NOMO-1 treated with dmso at 0.1 percent for 144 hours (cell line): Measurements from ENCODE around the gene SYT12.
"Not testable (repeated sequence)": the region's sequence is repeated elsewhere in the genome, so short reads cannot be mapped to it uniquely, and the experiment has no call there.

Experiments used
- DNase-seq: peaks from one replicate; lab custom pipeline; 2025; ENCODE audit not compliant: unreplicated experiment; lab: John Stamatoyannopoulos, UW

SYT12 gene

GRCh38 chr11:67022961-67023956, at the start of gene SYT12:
Gene SYT12, plus strand, starts transcription at chr11:67023134. Its CDS starts 7,011 bp downstream, at chr11:67030145.
- DNase-seq, result no peak

- peak; percentile 31 for DNase-seq
These were observed 48.9 kb upstream of the SYT12 start for GRCh38 chr11:66973956-66974580.

GRCh38 chr11:66974724-66975404, 48.1 kb upstream of the SYT12 start, which contains the start of gene C11orf86:
Gene C11orf86, plus strand, starts transcription at chr11:66975304. Its CDS starts 59 bp downstream, at chr11:66975363.
- no peak for DNase-seq

- DNase-seq, result no peak
These were observed 47.4 kb upstream of the SYT12 start for GRCh38 chr11:66975405-66976027.

- no peak for DNase-seq
These were observed 46.9 kb upstream of the SYT12 start for GRCh38 chr11:66976028-66976467.

- no peak for DNase-seq
These were observed 46.0 kb upstream of the SYT12 start for GRCh38 chr11:66976925-66977324.

GRCh38 chr11:66978229-66978628, 44.7 kb upstream of the SYT12 start:
- no peak for DNase-seq

- no peak for DNase-seq
These were observed 44.2 kb upstream of the SYT12 start for GRCh38 chr11:66978717-66979116.

- DNase-seq, result no peak
These were observed 43.5 kb upstream of the SYT12 start for GRCh38 chr11:66979336-66979980.

- peak; percentile 62 for DNase-seq
These were observed 40.9 kb upstream of the SYT12 start for GRCh38 chr11:66981976-66982578.

- DNase-seq, result no peak
These were observed 39.5 kb upstream of the SYT12 start for GRCh38 chr11:66983275-66983924.

- no peak for DNase-seq
These were observed 37.3 kb upstream of the SYT12 start for GRCh38 chr11:66985508-66986177.

- DNase-seq, result no peak
These were observed 36.8 kb upstream of the SYT12 start for GRCh38 chr11:66986178-66986545.

GRCh38 chr11:66987158-66987620, 35.7 kb upstream of the SYT12 start:
- no peak for DNase-seq

- no peak for DNase-seq
These were observed 34.9 kb upstream of the SYT12 start for GRCh38 chr11:66987924-66988637.

GRCh38 chr11:66988741-66989140, 34.2 kb upstream of the SYT12 start:
- not testable (repeated sequence) for DNase-seq

GRCh38 chr11:66989360-66989759, 33.6 kb upstream of the SYT12 start:
- DNase-seq, result not testable (repeated sequence)

- DNase-seq, result no peak
These were observed 30.9 kb upstream of the SYT12 start for GRCh38 chr11:66992041-66992440.
